ENCODE results near the gene PEX19.

GRCh38 chr1:160309571-160309970 lies 24.6 kb upstream of the PEX19 start:
- no peak for TF ChIP-seq YY1 (IDR thresholded peaks at IDR 0.05; ENCODE audit: low read depth)
- no peak for TF ChIP-seq SIN3A (IDR thresholded peaks at IDR 0.05; ENCODE audit: borderline replicate concordance, low read depth, low read length)
- TF ChIP-seq CTCF (IDR thresholded peaks at IDR 0.05): no peak
- TF ChIP-seq GATA2 (CRISPR knock-in tag; IDR thresholded peaks at IDR 0.05): no peak
- TF ChIP-seq MXI1 (IDR thresholded peaks at IDR 0.05; ENCODE audit: low read depth, low read length): no peak
- no peak for TF ChIP-seq EP300 (IDR thresholded peaks at IDR 0.05; ENCODE audit: borderline replicate concordance in 1 of 2, low read depth in 1 of 2, low read length in 1 of 2)
- TF ChIP-seq SMC3 (IDR thresholded peaks at IDR 0.05; ENCODE audit: low read depth, low read length): no peak
- TF ChIP-seq POLR2AphosphoS5 (IDR thresholded peaks at IDR 0.05; ENCODE audit: low read depth, low read length): no peak

Data from SK-N-SH (cell line).